Body of pancreas (tissue), 4 donors: ENCODE measurements around the gene LYST. TPM values are rescaled to one million over a fixed set of nuclear protein-coding genes. Genes with fewer than 3 reads are reported as not detected.

Experiments used
- ATAC-seq: fragments of 150-250 bp; one replicate; pipeline ENCODE4 v1.9.1; 2016
- DNase-seq, 4 donors: peaks; one replicate each; pipeline ENCODE4 v3.0.0-alpha.2; 2019
- H3K27ac ChIP-seq, 4 donors: fragments of 200-600 bp; sonication (generic); 1 replicate in 3 of 4; 2 replicates in 1 of 4; pipeline versions ENCODE4 v1.5.1 to v1.6.1; 2016 to 2019; ENCODE audit warnings: mild to moderate bottlenecking in 1 of 4, mixed read lengths in 1 of 4, moderate library complexity in 1 of 4
- H3K27me3 ChIP-seq, 2 donors: fragments of 200-600 bp; sonication (generic); one replicate each; pipeline ENCODE4 v1.6.0; 2016; ENCODE audit warnings: mild to moderate bottlenecking in 1 of 2
- H3K36me3 ChIP-seq, 2 donors: fragments of 200-600 bp; sonication (generic); replicated peaks in 1 of 2; 2 replicates each; pipeline ENCODE4 v1.5.1; 2016; ENCODE audit warnings: low read depth in 2 of 2; ENCODE audit not compliant: insufficient read depth in 1 of 2
- H3K4me1 ChIP-seq: fragments of 200-600 bp; sonication (generic); one replicate; pipeline ENCODE4 v1.6.0; 2016
- H3K4me3 ChIP-seq, 2 donors: fragments of 200-600 bp; sonication (generic); 1 replicate in 1 of 2; 2 replicates in 1 of 2; pipeline ENCODE4 v1.5.1; 2016 to 2019
- H3K9me3 ChIP-seq, 3 donors: fragments of 200-600 bp; sonication (generic); 1 replicate in 2 of 3; 2 replicates in 1 of 3; pipeline ENCODE4 v1.5.1; 2016
- CTCF ChIP-seq, 7 experiments: fragments of 450-650 bp in 4 of 7; fragments of 200-600 bp in 3 of 7; sonication (generic) in 3 of 7; IDR thresholded peaks; one replicate each; pipeline ENCODE4 v1.5.1; 2016 to 2019; ENCODE audit warnings: antibody characterized with exemption in 7 of 7
- POLR2A ChIP-seq, 3 donors: fragments of 450-650 bp; IDR thresholded peaks; one replicate each; pipeline ENCODE4 v1.6.1; 2016; ENCODE audit warnings: antibody characterized with exemption in 3 of 3, mild to moderate bottlenecking in 2 of 3
- WGBS, 2 donors: methylation state at CpG; one replicate each; pipeline ENCODE4 v1.1.5; 2017; 5-methylcytosine and 5-hydroxymethylcytosine counted together
- intact Hi-C: fragments of 100-400 bp; cut with DNase I; formaldehyde crosslinking; loops from one replicate; pipeline ENCODE4 v1.15.1; 2023
- total RNA-seq, 2 donors: library from RNA; depleted of rRNA; stranded (reverse); fragments of >200 nt; gene quantifications; one replicate each; pipeline ENCODE4 v1.1.0, GENCODE V29; 2016

Gene LYST
- total RNA-seq, 2 donors from 2014 or later, result 16.5 to 21.0 TPM

- Histone ChIP-seq H3K36me3 (no peaks in the 10 kb centered on the region), H3K4me3 (no peak overlapping the region), H3K27ac (no peak overlapping the region), H3K27me3 (no peaks in the 10 kb centered on the region), H3K4me1 (peaks cover 7% of the 10 kb centered on the region), H3K9me3 (no peaks in the 10 kb centered on the region)
- intact Hi-C loops, result no loop called here
- DNase-seq (peak in 1 of 4 donors; percentile 28), ATAC-seq (no peak)
- TF ChIP-seq CTCF (IDR thresholded peaks at IDR 0.05) (no peak), POLR2A (IDR thresholded peaks at IDR 0.05) (no peak)
- 74 to 78% methylated on average over 6 of the region's 6 CpGs for WGBS, 2 donors
These were observed 11.5 kb upstream of the LYST start for GRCh38 chr1:235878082-235878811.

GRCh38 chr1:235876402-235876841 lies 9.7 kb upstream of the LYST start:
- 46 to 60% methylated on average over 2 of the region's 2 CpGs for WGBS, 2 donors
- Histone ChIP-seq H3K36me3 (no peaks in the 10 kb centered on the region), H3K9me3 (no peaks in the 10 kb centered on the region), H3K27ac (no peak overlapping the region), H3K4me3 (no peak overlapping the region), H3K4me1 (no peaks in the 10 kb centered on the region), H3K27me3 (no peaks in the 10 kb centered on the region)
- DNase-seq (no peak), ATAC-seq (no peak)
- intact Hi-C loops, result no loop called here
- TF ChIP-seq CTCF (IDR thresholded peaks at IDR 0.05) (no peak), POLR2A (IDR thresholded peaks at IDR 0.05) (no peak)

- no peak for TF ChIP-seq CTCF (IDR thresholded peaks at IDR 0.05)
- no peak for TF ChIP-seq POLR2A (IDR thresholded peaks at IDR 0.05)
- no peak for DNase-seq
- Histone ChIP-seq H3K4me1 (no peaks in the 10 kb centered on the region), H3K9me3 (no peaks in the 10 kb centered on the region), H3K36me3 (no peaks in the 10 kb centered on the region), H3K27me3 (no peaks in the 10 kb centered on the region), H3K4me3 (no peak overlapping the region), H3K27ac (no peak overlapping the region)
- intact Hi-C loops, result no loop called here
- ATAC-seq, result no peak
- WGBS, 2 donors, result 82 to 85% methylated on average over 4 of the region's 4 CpGs
These were observed 8.4 kb upstream of the LYST start for GRCh38 chr1:235875036-235875597.

GRCh38 chr1:235874261-235874660 lies 7.6 kb upstream of the LYST start:
- DNase-seq (no peak), ATAC-seq (no peak)
- no peak for TF ChIP-seq POLR2A (IDR thresholded peaks at IDR 0.05)
- TF ChIP-seq CTCF (IDR thresholded peaks at IDR 0.05), result no peak
- no peak overlapping the region for H3K27ac ChIP-seq
- WGBS, 2 donors, result 70% methylated on average over 4 of the region's 4 CpGs
- H3K4me3 ChIP-seq, result no peak overlapping the region
- H3K4me1 ChIP-seq, result no peaks in the 10 kb centered on the region
- H3K36me3 ChIP-seq, result no peaks in the 10 kb centered on the region
- H3K9me3 ChIP-seq, result no peaks in the 10 kb centered on the region
- intact Hi-C loops, result no loop called here
- no peaks in the 10 kb centered on the region for H3K27me3 ChIP-seq

GRCh38 chr1:235873571-235873970 lies 6.9 kb upstream of the LYST start:
- H3K27me3 ChIP-seq, result no peaks in the 10 kb centered on the region
- ATAC-seq, result no peak
- no peaks in the 10 kb centered on the region for H3K9me3 ChIP-seq
- intact Hi-C loops, result no loop called here
- DNase-seq, result no peak
- H3K27ac ChIP-seq, result no peak overlapping the region
- no peaks in the 10 kb centered on the region for H3K36me3 ChIP-seq
- TF ChIP-seq CTCF (IDR thresholded peaks at IDR 0.05) (no peak), POLR2A (IDR thresholded peaks at IDR 0.05) (no peak)
- WGBS, 2 donors, result 19 to 29% methylated on average over 2 of the region's 2 CpGs
- H3K4me3 ChIP-seq, result no peak overlapping the region
- no peaks in the 10 kb centered on the region for H3K4me1 ChIP-seq
